GM19043 (cell line): ENCODE measurements around the gene BCL2L12.
A peak's percentile ranks its signal among the peaks of the same experiment; 100 is the strongest.

ENCODE experiments used
- ATAC-seq: cut with Tn5 transposase; IDR thresholded peaks from one replicate; pipeline ENCODE4 v1.9.1; 2021; ENCODE audit warnings: low read depth; ENCODE audit not compliant: unreplicated experiment

The BCL2L12 gene

GRCh38 chr19:49662011-49662410 lies 3.7 kb upstream of the BCL2L12 start:
- no peak for ATAC-seq

- ATAC-seq, result no peak
These were observed 2.5 kb upstream of the BCL2L12 start for GRCh38 chr19:49663224-49663623.

DNA sequence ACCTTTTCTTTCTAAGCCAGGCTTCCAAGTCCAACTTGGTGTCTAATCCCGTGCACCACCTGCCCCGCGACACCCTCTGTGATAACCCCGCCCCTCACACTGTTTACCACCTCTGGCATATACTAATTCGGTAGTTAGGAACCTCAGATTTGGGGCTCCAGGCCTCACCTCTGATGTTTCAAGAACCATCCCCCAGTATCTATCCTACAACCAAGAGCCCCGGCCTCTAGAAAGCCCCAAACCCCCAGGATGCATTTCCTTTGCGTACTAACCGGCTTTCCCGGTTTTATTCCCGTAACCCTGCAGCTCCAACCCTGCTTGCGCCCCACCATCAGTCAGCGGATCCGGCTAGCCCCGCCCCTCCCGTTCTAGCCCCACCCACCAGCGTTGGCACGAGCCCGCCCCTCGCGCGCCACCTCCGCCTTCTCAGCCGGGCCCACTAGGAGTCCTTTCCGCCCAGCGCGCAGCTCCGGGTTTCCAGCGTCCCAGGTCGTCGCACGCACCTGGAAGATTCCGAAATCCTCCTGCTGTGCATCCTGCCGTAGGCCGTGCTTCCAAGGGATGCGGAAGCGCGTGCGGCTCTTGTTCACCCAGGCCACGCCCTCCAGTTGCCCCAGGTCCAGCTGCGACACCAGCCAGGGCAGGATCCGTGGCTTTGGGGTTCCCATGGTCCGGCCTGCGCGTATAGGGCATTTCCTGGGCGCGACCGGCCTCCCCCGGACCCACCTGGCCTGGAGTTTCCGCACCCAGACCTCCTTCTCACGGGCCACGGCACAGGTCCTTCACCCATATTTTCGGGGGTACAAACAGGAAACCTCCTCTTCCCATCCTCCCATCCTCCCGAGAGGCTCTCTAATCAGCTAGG lies 1.3 kb upstream of the BCL2L12 start:
- ATAC-seq, result no peak

- ATAC-seq, result no peak
These were observed 740 bp upstream of the BCL2L12 start for GRCh38 chr19:49665036-49665350.

GRCh38 chr19:49666120-49666444 lies 349 bp downstream of the BCL2L12 start:
- ATAC-seq, result no peak

DNA sequence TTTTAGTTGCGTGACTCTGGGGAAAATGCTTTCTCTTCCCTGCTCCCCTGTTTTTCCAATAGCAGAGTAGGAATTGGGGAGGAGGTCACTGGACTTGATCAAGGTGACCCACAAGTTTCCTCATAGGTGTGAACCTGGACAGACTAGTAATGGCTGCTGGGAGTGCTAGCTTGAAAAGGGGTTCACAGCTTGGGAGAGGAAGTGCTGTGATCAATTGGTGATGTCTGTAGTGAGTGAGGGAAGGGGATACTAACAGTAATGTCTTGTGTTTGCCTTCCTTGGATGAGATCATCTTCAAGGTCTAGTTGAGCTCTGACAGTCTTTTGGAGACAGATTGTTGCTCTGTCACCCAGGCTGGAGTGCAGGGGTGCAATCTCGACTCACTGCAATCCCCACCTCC lies 1.7 kb downstream of the BCL2L12 start:
- no peak for ATAC-seq

GRCh38 chr19:49669516-49669915 lies 3.8 kb downstream of the BCL2L12 start:
- no peak for ATAC-seq

DNA sequence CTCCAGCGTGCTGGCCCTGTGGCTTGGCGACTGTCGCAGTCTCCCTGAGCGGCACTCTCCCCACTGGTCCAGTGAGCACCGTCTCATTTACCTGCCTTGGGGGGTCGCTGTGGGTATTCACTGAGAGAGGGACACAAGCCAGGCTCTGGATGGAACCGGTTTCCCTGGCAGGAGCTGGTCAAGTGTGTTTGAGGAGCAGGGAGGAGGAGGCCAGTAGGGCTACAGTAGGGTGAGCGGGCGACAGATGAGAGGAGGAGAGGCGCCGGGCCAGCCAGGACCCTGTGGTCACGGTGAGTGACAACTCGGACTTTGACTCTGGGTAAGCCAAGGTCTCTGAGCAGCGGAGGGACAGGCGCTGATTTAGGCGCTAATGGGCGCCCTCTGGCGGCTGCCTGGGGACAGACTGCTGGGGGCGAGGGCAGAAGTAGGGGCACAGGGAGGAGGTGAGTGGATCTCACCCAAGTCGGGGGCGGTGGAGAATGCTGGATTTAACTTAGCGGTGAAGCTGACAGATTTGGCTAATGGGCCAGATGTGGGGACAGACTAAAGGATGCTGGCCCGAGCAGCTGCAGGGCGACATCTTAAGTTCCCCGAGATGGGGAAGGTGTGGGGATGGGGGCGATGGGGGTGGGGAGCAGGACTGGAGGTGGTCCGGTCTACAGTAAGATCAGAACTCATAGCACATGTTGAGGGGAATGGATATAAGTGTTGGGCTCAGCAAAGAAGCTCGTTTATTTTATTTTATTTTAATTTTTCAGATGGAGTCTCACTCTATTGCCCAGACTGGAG lies 6.6 kb downstream of the BCL2L12 start:
- no peak for ATAC-seq

- no peak for ATAC-seq
These were observed 10.5 kb downstream of the BCL2L12 start for GRCh38 chr19:49676136-49676783.

- peak; percentile 58 for ATAC-seq
These were observed 11.1 kb downstream of the BCL2L12 start for GRCh38 chr19:49676784-49677230.

DNA sequence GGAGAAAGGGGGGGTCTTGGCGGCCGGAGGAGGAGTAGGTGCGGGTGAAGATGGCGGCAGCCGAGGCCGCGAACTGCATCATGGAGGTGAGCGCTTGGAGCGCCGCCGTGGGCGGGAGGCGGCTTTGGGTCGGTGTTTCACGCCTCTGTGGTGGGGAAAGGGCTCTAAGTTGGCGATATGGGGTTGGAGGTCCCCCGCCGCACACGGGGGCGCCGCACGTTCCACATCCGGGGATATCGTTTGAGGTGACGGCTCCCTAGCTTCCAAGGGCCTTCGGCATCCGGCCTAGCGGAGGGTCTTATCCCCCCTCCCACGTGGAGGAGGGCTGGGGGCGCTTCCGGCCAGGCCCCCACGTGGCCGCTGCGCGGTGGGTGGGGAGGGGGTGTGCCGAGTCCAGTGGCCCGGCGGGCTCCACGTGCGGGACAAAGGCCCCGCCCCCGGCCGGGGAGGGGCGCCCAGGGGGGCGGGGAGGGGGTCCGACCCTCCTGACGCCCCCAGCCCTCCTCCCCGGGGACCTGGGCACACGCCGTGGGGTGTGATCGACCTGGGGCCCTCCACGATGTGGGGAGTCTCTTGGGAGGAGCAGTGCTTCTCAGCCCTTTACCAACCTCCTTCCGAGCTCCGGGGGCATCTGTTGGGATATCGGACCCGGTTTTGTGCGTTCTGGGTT lies 11.6 kb downstream of the BCL2L12 start, which contains the start of gene PRMT1:
Gene PRMT1 (plus strand): TSS at position 41 of the 670 bp plus-strand sequence. CDS start 10 bp downstream, at position 51.
- ATAC-seq, result no peak

GRCh38 chr19:49677901-49678674 lies 12.4 kb downstream of the BCL2L12 start:
- ATAC-seq, result no peak

DNA sequence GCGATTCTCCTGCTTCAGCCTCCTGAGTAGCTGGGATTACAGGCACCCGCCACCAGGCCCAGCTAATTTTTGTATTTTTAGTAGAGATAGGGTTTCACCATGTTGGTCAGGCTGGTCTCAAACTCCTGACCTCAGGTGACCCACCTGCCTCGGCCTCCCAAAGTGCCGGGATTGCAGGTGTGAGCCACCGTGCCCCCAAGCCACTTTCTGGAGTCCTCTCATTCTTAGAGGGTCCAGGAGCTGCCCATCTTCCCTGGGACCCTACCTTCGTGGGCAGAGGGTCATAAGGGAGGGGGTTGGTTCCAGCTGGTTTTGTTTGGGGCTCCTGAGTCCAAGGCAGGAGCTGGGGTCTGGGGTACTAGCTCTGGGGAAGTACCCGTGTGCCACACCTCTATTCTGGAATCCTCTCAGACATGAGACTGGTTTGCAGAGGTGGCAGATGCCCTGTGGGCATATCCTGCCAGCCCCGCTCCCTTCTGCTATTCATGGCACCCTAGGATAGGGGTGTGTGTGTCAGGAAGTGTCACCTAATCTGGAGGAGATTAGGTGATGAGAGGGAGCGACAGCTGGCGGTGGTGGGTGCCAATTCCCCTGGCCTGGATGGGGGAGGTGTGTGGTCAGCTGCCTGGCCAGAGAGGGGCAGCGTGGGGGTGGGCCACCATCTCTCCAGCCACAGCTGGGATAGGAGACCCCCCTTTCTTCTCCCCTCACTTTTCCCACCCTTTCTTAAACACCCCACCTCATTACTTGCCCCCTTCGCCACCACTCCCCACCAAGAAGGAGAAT lies 13.4 kb downstream of the BCL2L12 start:
- ATAC-seq, result no peak

GRCh38 chr19:49679771-49680413 lies 14.2 kb downstream of the BCL2L12 start:
- no peak for ATAC-seq

GRCh38 chr19:49680421-49681351 lies 15.0 kb downstream of the BCL2L12 start:
- ATAC-seq, result no peak

- ATAC-seq, result no peak
These were observed 16.1 kb downstream of the BCL2L12 start for GRCh38 chr19:49681830-49682229.

DNA sequence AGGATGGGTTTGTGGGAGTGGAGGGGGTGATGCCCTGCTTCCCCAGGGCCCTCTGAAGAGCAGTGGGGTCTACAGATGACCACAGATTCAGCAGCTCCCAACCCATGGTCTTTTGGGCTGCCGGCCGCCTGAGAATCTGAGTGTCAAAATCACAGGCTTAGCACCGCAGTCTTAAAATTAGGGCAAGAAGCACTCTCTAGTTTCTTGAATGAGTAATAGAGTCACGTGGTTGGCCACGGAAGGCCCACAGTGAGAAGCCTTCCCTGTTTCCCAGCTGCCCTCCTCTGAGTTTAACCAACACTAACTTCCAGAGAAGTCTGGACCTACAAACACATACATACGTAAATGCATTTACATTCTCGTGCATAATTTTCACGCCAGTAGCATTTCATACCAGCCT lies 16.5 kb downstream of the BCL2L12 start:
- no peak for ATAC-seq

- ATAC-seq, result no peak
These were observed 18.1 kb downstream of the BCL2L12 start for GRCh38 chr19:49683814-49684250.
